ENCODE data around the gene GRIP2.
A peak's percentile ranks its signal among the peaks of the same experiment; 100 is the strongest.

GRIP2 gene

GRCh38 chr3:14468621-14468981 lies 71.5 kb downstream of the GRIP2 start:
- H3K9me3 Mint-ChIP-seq, result no peaks in the 10 kb centered on the region
- peaks cover 4% of the 10 kb centered on the region for H3K36me3 Mint-ChIP-seq

GRCh38 chr3:14467814-14468620 lies 72.1 kb downstream of the GRIP2 start:
- no peaks in the 10 kb centered on the region for H3K4me1 Mint-ChIP-seq
- H3K36me3 Mint-ChIP-seq, result peaks cover 1% of the 10 kb centered on the region
- H3K4me3 Mint-ChIP-seq, result no peak overlapping the region
- no peaks in the 10 kb centered on the region for H3K27me3 Mint-ChIP-seq
- H3K9me3 Mint-ChIP-seq, result no peaks in the 10 kb centered on the region
- H3K27ac Mint-ChIP-seq, result no peak overlapping the region

More at GRCh38 chr3:14468621-14468981, 71.5 kb downstream of the GRIP2 start:
- Mint-ChIP-seq H3K4me3 (no peak overlapping the region), H3K4me1 (no peaks in the 10 kb centered on the region), H3K27me3 (no peaks in the 10 kb centered on the region), H3K27ac (no peak overlapping the region)

- no peak overlapping the region for H3K27ac Mint-ChIP-seq
- H3K36me3 Mint-ChIP-seq, result peaks cover 1% of the 10 kb centered on the region
- H3K9me3 Mint-ChIP-seq, result no peaks in the 10 kb centered on the region
- no peak overlapping the region for H3K4me3 Mint-ChIP-seq
- no peaks in the 10 kb centered on the region for H3K27me3 Mint-ChIP-seq
- H3K4me1 Mint-ChIP-seq, result peaks cover 8% of the 10 kb centered on the region
Measured at GRCh38 chr3:14466179-14466903, 73.8 kb downstream of the GRIP2 start.

DNA sequence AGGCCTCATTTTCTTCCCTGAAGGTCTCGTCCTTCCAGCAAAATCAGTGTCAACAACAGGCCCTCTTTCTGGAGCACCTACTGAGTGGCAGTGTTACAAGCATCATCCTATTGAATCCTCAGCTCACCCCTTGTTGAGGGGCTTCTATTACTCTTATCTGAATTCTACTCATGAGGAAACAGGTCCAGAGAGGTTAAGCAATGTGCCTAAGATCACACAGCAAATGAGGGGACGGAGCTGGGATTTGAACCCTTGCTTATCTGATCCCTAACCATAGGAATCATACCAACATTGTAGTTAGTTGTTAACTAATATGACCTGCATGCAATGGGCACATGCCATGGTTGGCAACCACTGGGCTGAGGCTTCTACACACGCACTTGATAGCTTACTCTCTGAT lies 74.7 kb downstream of the GRIP2 start:
- Mint-ChIP-seq H3K27me3 (no peaks in the 10 kb centered on the region), H3K36me3 (peaks cover under 1% of the 10 kb centered on the region), H3K27ac (peak overlapping the region; percentile 56), H3K4me3 (no peak overlapping the region), H3K4me1 (peaks cover 9% of the 10 kb centered on the region), H3K9me3 (no peaks in the 10 kb centered on the region)

DNA sequence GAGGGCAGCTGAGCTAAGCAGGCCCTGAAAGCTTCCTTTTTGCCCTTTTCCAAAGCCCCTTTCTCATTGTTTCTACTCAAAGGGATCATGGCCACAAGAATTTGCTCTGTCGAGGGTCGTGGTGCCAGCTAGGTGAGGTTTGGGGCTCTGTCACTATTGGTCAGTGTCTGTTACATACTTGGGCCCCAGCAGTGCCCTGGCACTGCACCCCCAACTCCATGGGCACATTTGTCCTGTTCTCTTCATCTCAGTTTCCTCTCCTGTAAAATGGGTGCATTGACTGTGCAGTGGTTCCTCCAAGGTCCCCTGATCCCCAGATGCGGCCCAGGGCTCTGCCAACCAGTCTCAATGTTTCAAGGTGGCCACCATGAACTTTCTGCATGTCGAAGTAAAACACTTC lies 75.6 kb downstream of the GRIP2 start:
- Mint-ChIP-seq H3K4me1 (peaks cover 14% of the 10 kb centered on the region), H3K27me3 (no peaks in the 10 kb centered on the region), H3K4me3 (no peak overlapping the region), H3K9me3 (no peaks in the 10 kb centered on the region), H3K27ac (no peak overlapping the region), H3K36me3 (peaks cover 6% of the 10 kb centered on the region)

DNA sequence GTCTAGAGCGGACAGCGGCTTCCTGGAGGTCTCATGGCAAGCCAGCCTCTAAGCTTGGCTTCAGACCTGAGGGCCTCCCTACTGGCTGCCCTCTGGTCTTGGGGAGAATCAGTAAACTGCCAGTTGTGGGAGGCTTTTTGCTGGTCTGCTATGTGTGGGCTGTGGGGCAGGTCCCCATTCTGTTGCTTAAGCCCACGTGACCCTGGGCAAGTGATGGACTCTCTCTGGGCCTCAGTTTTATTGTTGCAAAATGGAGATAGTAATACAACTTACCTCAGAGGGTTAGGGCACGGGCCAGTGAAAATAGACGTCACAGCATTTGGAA lies 76.0 kb downstream of the GRIP2 start:
- Mint-ChIP-seq H3K4me1 (peaks cover 14% of the 10 kb centered on the region), H3K9me3 (no peaks in the 10 kb centered on the region), H3K27ac (no peak overlapping the region), H3K27me3 (no peaks in the 10 kb centered on the region), H3K4me3 (no peak overlapping the region), H3K36me3 (peaks cover 7% of the 10 kb centered on the region)

DNA sequence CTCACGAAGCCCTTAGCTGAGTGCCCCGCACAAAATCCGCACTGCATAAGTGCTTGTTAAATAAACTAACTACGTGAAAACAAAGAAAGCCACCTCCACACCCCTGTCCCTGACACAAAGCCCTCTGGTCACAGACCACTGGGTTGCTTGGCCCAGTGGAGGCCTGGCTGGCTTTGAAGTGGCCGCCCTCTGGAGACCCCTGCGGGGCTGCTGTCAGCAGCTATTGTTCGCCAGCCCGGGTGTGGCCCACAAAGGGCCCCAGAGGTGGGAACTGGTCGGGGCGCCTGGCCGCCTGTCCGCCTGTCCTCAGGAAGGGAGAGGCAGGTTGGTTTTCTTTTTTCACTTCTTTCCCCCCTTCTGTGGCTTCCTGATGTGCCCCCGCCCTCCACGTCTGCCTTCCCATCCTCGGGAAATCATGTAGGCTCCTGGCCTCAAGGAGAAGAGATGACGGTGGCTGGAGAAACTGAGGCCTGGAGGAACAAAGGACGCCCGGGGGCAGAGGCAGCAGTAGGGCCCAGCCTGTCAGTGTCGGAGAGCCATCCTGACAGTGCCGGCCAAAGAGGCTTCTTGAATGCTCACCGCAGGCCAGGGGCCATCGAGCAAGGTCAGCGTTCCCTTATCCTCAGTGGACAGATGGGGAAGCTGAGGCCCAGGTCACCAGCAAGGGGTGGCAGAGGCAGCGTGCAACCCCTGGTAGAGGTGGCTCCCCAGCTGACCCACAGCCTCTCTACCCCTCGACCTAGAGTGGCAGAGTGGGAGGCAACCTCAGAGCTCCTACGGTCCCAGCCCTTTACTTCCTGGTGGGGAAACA lies 76.6 kb downstream of the GRIP2 start:
- Mint-ChIP-seq H3K4me1 (peaks cover 14% of the 10 kb centered on the region), H3K9me3 (no peaks in the 10 kb centered on the region), H3K36me3 (peaks cover 9% of the 10 kb centered on the region), H3K27ac (no peak overlapping the region), H3K4me3 (no peak overlapping the region), H3K27me3 (no peaks in the 10 kb centered on the region)

- peak overlapping the region; percentile 38 for H3K27ac Mint-ChIP-seq
- no peak overlapping the region for H3K4me3 Mint-ChIP-seq
- H3K36me3 Mint-ChIP-seq, result peaks cover 9% of the 10 kb centered on the region
Measured at GRCh38 chr3:14462738-14463137, 77.4 kb downstream of the GRIP2 start.

DNA sequence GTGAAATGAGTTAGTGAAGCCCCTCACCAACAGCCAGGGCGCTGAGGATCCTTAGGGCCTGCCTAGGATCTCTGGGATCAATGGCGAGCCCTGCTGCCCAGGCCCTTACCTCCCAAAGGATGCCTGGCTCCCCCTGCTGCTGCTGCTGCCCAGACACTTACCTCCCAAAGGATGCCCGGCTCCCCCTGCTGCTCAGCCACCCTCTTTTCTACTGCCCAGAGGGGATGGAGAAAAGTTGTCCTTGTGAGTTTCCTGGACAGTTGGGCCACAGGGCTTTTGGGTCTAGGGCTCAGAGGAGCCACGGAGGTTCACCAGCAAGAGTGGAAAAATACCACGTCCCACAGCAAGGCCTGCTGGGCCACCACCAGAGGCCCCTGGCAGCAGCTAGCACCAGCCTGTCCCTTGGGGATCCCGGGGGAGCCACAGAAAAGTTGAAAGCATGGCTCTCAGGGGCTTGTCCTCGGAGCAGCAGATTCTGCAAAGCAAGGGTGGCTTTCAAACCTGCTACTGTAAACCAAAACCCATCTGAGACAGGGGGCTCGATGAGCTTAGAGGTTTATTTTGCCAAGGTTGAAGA lies 78.3 kb downstream of the GRIP2 start:
- peaks cover 9% of the 10 kb centered on the region for H3K36me3 Mint-ChIP-seq

More at GRCh38 chr3:14462738-14463137, 77.4 kb downstream of the GRIP2 start:
- Mint-ChIP-seq H3K9me3 (no peaks in the 10 kb centered on the region), H3K27me3 (no peaks in the 10 kb centered on the region), H3K4me1 (peaks cover 14% of the 10 kb centered on the region)

DNA sequence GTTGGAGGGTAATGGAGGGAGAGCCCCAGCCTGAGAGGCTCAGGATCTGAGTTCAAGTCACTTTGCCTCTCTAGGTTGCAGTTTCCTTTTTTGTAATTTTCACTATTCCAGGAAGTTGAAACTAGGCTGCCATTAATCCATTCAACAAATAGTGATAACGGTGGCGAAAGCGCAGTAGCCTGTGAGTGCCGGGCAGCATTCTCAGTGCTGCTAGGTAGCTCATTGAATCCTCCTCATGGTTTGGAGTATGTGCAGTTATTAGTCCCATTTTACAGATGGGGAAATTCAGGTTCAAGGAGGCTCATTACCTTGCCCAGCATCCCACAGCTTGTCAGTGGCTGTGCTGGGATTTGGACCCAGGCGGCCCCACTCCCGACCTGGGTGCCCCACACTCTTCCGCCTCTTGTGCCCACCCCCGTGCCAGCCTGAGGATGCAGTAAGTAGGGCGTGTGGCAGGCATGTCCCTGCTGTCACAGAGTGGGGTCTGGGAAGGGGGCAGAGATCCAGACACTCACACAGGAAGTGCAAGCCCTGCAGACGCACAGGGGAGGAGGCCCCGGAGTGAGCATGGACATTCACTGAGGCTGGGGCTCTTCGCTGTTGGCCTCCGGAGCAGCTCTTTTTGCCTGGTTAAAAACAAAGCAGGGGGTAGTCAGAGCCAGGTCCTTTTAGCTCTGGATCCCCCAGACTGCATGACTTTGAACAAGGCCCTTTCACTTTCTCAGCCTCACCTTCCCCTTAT lies 79.0 kb downstream of the GRIP2 start:
- H3K27me3 Mint-ChIP-seq, result no peaks in the 10 kb centered on the region
- peaks cover 14% of the 10 kb centered on the region for H3K4me1 Mint-ChIP-seq
- H3K36me3 Mint-ChIP-seq, result peaks cover 9% of the 10 kb centered on the region
- H3K9me3 Mint-ChIP-seq, result no peaks in the 10 kb centered on the region
- no peak overlapping the region for H3K4me3 Mint-ChIP-seq
- H3K27ac Mint-ChIP-seq, result no peak overlapping the region

More for the DNA sequence above, 78.3 kb downstream of the GRIP2 start:
- Mint-ChIP-seq H3K4me1 (peaks cover 14% of the 10 kb centered on the region), H3K9me3 (no peaks in the 10 kb centered on the region), H3K27me3 (no peaks in the 10 kb centered on the region), H3K4me3 (no peak overlapping the region), H3K27ac (no peak overlapping the region)

- H3K27me3 Mint-ChIP-seq, result no peaks in the 10 kb centered on the region
- peak overlapping the region; percentile 88 for H3K27ac Mint-ChIP-seq
- no peak overlapping the region for H3K4me3 Mint-ChIP-seq
- H3K36me3 Mint-ChIP-seq, result peaks cover 9% of the 10 kb centered on the region
- H3K4me1 Mint-ChIP-seq, result peaks cover 14% of the 10 kb centered on the region
- H3K9me3 Mint-ChIP-seq, result no peaks in the 10 kb centered on the region
Measured at GRCh38 chr3:14460342-14461005, 79.7 kb downstream of the GRIP2 start.

GRCh38 chr3:14459787-14460186 lies 80.4 kb downstream of the GRIP2 start:
- H3K4me3 Mint-ChIP-seq, result no peak overlapping the region
- no peaks in the 10 kb centered on the region for H3K9me3 Mint-ChIP-seq
- H3K4me1 Mint-ChIP-seq, result peaks cover 14% of the 10 kb centered on the region
- H3K27me3 Mint-ChIP-seq, result no peaks in the 10 kb centered on the region
- H3K27ac Mint-ChIP-seq, result no peak overlapping the region
- peaks cover 9% of the 10 kb centered on the region for H3K36me3 Mint-ChIP-seq

DNA sequence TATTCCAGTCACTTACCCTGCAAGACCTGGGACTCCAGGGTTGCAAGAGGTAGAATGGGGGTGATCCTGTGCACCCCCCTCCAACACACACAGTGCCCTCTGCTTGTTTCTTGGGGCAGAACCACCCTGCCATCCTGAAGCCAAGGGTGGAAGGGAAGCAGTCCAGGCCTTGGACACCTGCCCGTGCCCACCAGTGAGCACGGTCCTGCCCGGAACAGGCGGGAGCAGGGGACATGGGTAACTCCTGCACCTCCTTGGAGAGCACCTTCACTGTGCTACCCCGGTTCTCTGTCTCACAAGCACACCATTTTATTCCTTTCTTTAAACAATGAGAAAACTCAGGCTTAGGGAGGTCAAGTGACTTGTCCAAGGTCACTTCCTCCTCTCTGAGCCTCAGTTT lies 80.8 kb downstream of the GRIP2 start:
- Mint-ChIP-seq H3K9me3 (no peaks in the 10 kb centered on the region), H3K27ac (no peak overlapping the region), H3K27me3 (no peaks in the 10 kb centered on the region), H3K4me3 (no peak overlapping the region), H3K36me3 (peaks cover 9% of the 10 kb centered on the region), H3K4me1 (peaks cover 14% of the 10 kb centered on the region)

- no peaks in the 10 kb centered on the region for H3K9me3 Mint-ChIP-seq
- H3K36me3 Mint-ChIP-seq, result peaks cover 10% of the 10 kb centered on the region
- H3K4me3 Mint-ChIP-seq, result no peak overlapping the region
- H3K27me3 Mint-ChIP-seq, result no peaks in the 10 kb centered on the region
- peaks cover 14% of the 10 kb centered on the region for H3K4me1 Mint-ChIP-seq
- H3K27ac Mint-ChIP-seq, result peak overlapping the region; percentile 35
Measured at GRCh38 chr3:14458434-14459275, 81.5 kb downstream of the GRIP2 start.

Measured in activated naive CD4-positive, alpha-beta T cell treated with anti-CD3 and anti-CD28 coated beads, Interleukin-2, amount 50 U/mL, for 24 hours (primary cell).